HTERT RPE-1 (cell line): ENCODE measurements around the gene LMO1.

Source experiments
- in situ Hi-C: fragments of 300-500 bp; cut with MboI; formaldehyde crosslinking; loops from 4 replicates; pipeline ENCODE4 v1.14.3; 2020; ENCODE audit warnings: low sequenced_read_pairs

Gene LMO1

GRCh38 chr11:8288824-8289491, 25.3 kb upstream of the LMO1 start:
- in situ Hi-C loops: no loop called here

GRCh38 chr11:8288166-8288772, 24.6 kb upstream of the LMO1 start:
- in situ Hi-C loops: no loop called here

- in situ Hi-C loops: no loop called here
These were observed 24.0 kb upstream of the LMO1 start for GRCh38 chr11:8287703-8288102.

DNA sequence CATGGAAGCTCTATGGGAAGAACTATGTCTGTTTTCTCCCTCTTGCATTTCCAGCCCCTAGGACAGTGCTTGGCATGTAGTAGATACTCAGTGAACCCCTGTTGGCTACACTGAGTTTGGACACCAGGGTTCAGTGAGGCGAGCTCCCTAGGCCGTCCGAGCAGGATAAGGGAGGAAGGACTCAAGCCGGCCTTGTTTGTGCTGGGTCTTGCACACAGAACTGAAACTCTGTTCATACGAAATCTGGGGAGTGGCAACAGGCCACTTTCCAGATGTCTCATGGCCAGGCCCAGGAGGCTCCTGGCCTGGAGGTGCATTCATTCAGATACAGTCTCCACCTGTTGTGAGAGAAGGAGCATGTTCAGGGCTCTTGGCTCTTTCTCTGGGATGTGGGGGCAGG, 23.6 kb upstream of the LMO1 start:
- in situ Hi-C loops: no loop called here

DNA sequence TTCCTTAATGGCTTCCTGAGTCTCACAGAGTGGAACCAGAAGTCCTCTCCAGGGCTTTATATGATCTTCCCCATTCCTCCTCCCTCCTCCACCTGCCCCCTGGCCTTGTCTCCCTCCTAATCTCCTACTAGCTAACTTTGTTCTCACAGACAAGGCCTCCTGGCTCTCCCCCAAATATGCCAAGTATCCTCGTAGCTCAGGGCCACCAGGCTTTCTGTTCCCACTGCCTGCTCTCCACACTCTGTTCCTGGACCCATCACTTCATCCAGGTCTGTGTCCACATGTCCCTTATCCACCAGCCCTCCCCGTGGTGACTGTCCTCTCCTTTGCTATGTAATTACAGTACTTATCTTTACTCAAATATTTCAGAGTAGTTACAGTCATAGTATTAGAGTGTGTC, 23.2 kb upstream of the LMO1 start:
- in situ Hi-C loops: no loop called here

GRCh38 chr11:8285796-8286195, 22.1 kb upstream of the LMO1 start:
- in situ Hi-C loops: no loop called here

- in situ Hi-C loops: no loop called here
These were observed 21.6 kb upstream of the LMO1 start for GRCh38 chr11:8285228-8285627.

- in situ Hi-C loops: no loop called here
These were observed 20.0 kb upstream of the LMO1 start for GRCh38 chr11:8283465-8284230.

DNA sequence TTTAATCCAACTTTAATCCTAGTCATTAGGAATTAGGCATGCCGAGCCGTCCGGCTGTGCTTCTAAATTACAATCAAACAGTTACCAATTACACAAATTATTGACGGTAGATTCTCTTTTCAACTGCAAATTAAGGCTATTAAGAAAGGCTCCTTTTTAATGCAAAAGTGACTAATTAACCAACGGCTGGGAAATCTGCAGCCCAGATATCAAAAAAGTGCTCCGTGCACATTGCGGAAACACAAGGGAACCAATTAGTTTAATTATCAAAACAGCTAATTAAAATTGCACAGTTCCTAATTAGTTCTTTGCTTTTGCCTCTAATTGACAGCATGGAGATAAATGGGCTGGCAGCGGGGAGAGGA, 19.4 kb upstream of the LMO1 start:
- in situ Hi-C loops: no loop called here

DNA sequence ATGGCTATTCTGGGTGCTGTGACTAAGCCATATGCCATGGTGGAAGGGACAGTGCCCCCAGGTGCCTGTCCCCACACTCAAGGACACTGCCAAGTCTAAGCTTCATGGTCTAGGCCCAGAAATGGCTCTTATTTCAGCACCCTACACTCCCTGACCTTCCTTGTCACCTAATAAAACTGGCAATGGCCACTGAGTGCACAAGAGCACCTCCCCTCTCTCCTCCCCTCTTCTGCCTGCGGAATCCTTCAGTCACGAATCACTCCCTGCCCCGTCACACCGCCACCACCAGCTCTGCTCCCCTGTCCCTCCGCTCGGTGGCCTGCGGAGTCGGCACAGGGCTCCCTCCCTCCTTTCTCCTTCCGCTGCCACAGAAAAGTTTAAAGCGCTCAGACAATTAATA, 19.0 kb upstream of the LMO1 start:
- in situ Hi-C loops: no loop called here

GRCh38 chr11:8281266-8281665, 17.6 kb upstream of the LMO1 start:
- in situ Hi-C loops: no loop called here

DNA sequence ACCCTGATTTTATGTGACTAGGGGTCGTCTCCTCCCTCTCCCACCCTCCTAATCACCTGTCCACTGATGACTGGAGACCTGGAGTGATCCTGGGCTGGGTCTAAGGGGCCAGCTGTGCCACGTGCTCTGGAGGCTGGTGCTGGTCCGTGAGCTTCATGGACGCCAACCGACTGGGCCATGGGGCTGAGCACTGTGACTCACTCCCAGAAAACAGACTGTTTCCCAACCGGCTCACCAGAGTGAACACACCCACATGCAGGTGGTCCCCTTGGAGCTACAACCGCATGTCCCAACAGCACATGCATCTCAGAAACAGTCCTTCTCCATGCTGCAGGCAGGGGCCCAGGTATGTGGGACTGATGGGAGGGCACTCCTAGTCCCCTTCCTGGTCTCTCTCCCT, 14.0 kb upstream of the LMO1 start:
- in situ Hi-C loops: no loop called here

DNA sequence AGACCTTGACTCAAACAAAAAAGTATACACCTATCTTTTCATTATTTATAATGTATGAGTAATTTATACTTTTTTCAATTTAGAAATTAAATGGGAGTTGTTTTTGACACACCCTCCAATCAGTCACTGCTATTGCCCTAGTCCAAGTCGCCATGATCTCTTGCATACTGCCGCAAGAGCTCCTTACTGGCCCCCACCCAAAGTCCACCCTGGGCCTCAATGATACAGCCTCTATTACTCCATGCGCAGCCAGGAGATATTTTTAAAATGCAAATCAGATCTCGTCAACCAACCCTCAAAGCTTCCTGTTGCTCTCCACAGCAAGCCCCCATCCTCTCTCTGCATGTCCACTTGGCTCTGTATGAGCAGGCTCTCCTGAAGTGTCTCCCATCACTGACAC, 12.8 kb upstream of the LMO1 start:
- in situ Hi-C loops: no loop called here

GRCh38 chr11:8273287-8273686, 9.6 kb upstream of the LMO1 start:
- in situ Hi-C loops: no loop called here

DNA sequence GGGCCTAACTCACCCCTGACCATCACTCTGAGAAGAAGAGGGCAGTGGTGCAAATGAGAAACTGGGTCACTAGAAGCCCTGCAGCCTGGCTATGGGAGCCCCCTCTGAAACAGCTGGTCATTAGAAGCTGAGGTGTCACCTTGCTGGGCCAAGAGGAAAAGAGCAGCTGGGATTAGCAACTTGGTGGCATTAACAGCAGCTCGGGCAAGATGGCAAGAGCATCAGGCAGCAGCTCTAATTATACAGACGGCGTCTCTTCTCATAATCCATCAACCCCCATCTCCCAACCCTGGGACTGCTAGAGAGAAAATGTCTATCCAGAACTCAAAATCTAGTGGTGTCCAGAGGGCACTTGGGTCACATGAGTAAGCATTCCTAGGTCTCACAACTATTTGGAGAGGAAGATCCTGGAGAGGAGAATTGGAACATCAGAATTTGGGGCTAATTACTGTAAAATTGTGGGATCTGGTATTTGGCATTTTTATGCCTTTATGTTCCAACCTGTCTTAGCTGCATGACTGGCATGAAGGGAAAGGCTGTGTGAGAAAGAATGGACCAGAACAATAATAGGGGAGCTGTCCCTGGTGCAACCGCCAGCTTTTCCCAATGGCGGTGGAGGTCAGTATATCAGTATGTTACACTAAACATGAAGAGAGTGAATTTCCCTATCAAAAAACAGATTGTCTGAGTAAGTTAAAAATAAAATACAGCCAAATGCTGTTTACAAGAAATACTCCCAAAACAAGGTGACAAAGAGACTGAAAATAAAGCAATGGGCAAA, 7.6 kb upstream of the LMO1 start:
- in situ Hi-C loops: no loop called here

GRCh38 chr11:8269636-8270035, 6.0 kb upstream of the LMO1 start:
- in situ Hi-C loops: no loop called here

DNA sequence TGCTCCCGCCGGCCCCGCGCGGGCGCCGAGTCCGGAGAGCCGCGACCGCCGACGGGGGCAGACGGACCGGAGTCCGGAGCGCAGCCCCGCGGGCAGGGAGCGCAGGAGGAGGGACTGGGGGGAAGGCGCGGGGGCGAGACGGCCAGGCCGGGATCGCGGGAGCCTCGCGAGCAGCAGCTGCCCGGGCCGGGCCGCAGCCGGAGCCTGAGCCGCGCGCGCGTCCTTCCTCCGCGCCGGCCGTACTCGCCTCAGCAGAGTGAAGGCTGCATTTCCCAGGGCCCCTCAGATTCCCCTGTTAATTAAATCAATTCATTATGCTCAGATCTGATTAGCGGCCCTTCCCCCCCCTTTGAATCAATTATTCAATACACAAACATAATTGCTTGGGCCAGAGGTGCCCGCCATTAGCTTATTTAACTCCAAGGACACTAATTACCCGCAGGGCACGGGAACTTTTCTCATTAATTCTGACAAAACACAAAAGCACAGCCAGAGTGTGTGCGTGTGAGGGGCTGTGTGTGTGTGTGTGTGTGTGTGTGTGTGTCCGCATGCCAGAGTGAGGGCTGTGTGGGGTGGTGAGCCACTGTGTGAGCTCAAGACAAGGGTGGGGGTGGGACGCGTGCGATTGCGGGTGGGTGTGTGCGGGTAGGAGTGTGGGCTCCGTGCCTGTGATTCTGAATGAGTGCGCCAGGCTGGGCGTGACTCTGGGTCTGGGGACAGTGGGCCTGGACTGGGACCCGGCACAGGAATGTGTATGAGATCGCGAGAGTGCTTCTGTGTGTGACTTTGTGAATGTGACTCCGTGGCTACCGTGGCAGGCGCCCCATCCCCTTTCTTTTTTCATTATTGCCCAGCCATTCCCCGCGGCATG, 5.1 kb upstream of the LMO1 start:
- in situ Hi-C loops: no loop called here

DNA sequence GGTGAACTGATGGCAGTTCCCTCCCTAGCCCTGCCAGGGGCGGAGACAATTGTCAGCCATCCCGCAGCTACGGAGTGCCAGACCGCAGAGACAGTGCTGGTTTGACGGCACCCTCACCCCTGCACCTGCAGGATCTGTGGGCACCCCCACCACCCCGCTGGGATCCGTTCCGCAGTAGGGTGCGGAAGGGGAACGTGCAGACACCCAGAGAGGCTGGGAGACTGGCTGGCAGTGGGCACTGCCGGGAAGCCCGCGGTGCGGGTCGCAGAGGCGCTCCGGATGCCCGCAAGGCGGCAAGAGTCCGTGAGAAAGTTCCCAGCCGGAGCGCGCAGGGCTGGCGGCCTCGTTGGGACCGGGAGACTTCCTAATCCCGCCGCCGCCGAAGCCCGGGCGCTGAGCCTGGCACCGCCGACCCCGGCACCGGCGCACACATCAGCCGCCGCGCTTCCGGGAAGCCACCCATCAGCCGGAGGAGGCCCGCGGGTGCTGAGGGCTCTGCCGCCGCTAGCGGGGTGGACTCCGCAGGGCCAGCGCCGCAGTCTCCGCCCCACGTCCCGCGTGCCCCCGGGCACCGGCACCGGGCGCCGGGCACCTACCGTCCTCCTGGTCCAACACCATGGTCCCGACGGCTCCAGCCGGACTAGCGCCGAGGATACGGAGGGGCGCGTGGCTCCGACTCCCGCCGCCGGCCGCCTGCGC, 4.3 kb upstream of the LMO1 start:
- in situ Hi-C loops: no loop called here

GRCh38 chr11:8267280-8267679, 3.6 kb upstream of the LMO1 start:
- in situ Hi-C loops: no loop called here
